Heart right ventricle (tissue), 16 donors: ENCODE data around the gene KBTBD4. TPM values are rescaled to one million over a fixed set of nuclear protein-coding genes. Genes with fewer than 3 reads are reported as not detected.

Experiments
- ATAC-seq, 8 donors: fragments of 200-7000 bp; cut with Tn5 transposase; one replicate each; pipeline ENCODE4 v1.9.1; 2020; ENCODE audit warnings: mild to moderate bottlenecking in 8 of 8, moderate library complexity in 8 of 8, moderate number of reproducible peaks in 1 of 8
- DNase-seq, 2 donors: peaks; one replicate each; pipeline ENCODE4 v3.0.0-alpha.2; 2020
- H3K27ac ChIP-seq, 10 donors: fragments of 200-600 bp; sonication (generic) in 2 of 10; one replicate each; pipeline versions ENCODE4 v1.5.0 to v1.8.0; 2020 to 2022; ENCODE audit warnings: mild to moderate bottlenecking in 3 of 10
- H3K27me3 ChIP-seq, 7 donors: fragments of 200-600 bp; one replicate each; pipeline ENCODE4 v1.8.0; 2021 to 2022; ENCODE audit warnings: mild to moderate bottlenecking in 2 of 7
- H3K36me3 ChIP-seq, 9 donors: fragments of 200-600 bp; sonication (generic) in 1 of 9; one replicate each; pipeline versions ENCODE4 v1.5.0 to v1.8.0; 2020 to 2022; ENCODE audit warnings: mild to moderate bottlenecking in 2 of 9
- H3K4me1 ChIP-seq, 9 donors: fragments of 200-600 bp; sonication (generic) in 1 of 9; one replicate each; pipeline versions ENCODE4 v1.5.0 to v1.8.0; 2020 to 2022; ENCODE audit warnings: mild to moderate bottlenecking in 4 of 9
- H3K4me3 ChIP-seq, 10 donors: fragments of 200-600 bp; sonication (generic) in 2 of 10; one replicate each; pipeline versions ENCODE4 v1.5.0 to v1.8.0; 2020 to 2022; ENCODE audit warnings: mild to moderate bottlenecking in 7 of 10, moderate library complexity in 2 of 10
- H3K9me3 ChIP-seq, 11 donors: fragments of 200-600 bp in 10 of 11; sonication (generic) in 2 of 11; one replicate each; pipeline versions ENCODE4 v1.5.0 to v1.8.0; 2013 to 2022; ENCODE audit warnings: mild to moderate bottlenecking in 2 of 11, control low read depth in 1 of 11, moderate library complexity in 1 of 11
- WGBS, 2 donors: extraction: QIAGEN DNeasy Blood & Tissue Kit; methylation state at CpG; one replicate each; pipeline ENCODE4 v1.1.7; 2013; ENCODE audit warnings: inconsistent platforms in 1 of 2; 5-methylcytosine and 5-hydroxymethylcytosine counted together
- intact Hi-C, 10 donors: fragments of 100-400 bp; cut with DNase I; formaldehyde crosslinking; loops; one replicate each; pipeline versions ENCODE4 v1.11.1 to v1.14.2; 2022
- polyA plus RNA-seq, 2 donors: library from polyadenylated mRNA; stranded (reverse); fragments of 200-250 nt; gene quantifications; one replicate each; pipeline ENCODE4 v1.2.3, GENCODE V29; 2013
- total RNA-seq, 10 donors: library from RNA; stranded (reverse); fragmentation: NEBNext Ultra II Directional in 3 of 10; extraction: Animal tissue kit (Norgen Biotek cat#: 25700) in 3 of 10; gene quantifications; one replicate each; pipeline versions ENCODE4 v1.2.1 to v1.2.4, GENCODE V29; 2021 to 2023
- TF ChIP-seq, protein P1 (sequence below), 9 donors: fragments of 200-600 bp; sonication (generic) in 2 of 9; IDR thresholded peaks; one replicate each; pipeline versions ENCODE4 v1.5.0 to v1.8.0; 2021 to 2022; ENCODE audit warnings: antibody characterized with exemption in 9 of 9, mild to moderate bottlenecking in 5 of 9, moderate library complexity in 1 of 9
- donor health status: Arrhythmogenic right ventricular cardiomyopathy.
- donor health status: ischemic (EF 13 %, LVEDD 7.1; RV severe dilation, severe dysfunction).
- donor health status: healthy with polysubstance abuse.
- donor health status: DM: no; HTN: yes; CAD: no.
- donor health status: DM: no; HTN: no; CAD: no.
- donor health status: ischemic (EF 25% LVEDD 6.9; RV normal size, moderate dysfunction).
- donor health status: ischemic (EF 25% LVEDD 5.7; RV mildly dilated, moderate dysfunction).
- donor health status: healthy.
- donor health status: DM: yes; HTN: yes; CAD: no.
- donor health status: Ischemic cardiomyopathy.
- donor health status: ischemic (EF 35%, LVEDD 5.7; RV mildly dilated, moderate dysfunction).
- donor health status: nonischemic (EF 11% LVEDD 7.7; RV severe dilation, severe dysfunction).
- donor health status: DM: yes; HTN: yes; CAD: no.
- donor health status: PGD.
- donor health status: ischemic (EF 29% LVEDD 5.4; RV normal size, mild dysfunction).
- donor health status: nonischemic (EF 23%, LVEDD 6.1; RV moderate dilation, normal function).

KBTBD4 gene
- total and polyA plus RNA-seq, 12 donors: 3.1 to 21.0 (median 16.0) TPM

DNA sequence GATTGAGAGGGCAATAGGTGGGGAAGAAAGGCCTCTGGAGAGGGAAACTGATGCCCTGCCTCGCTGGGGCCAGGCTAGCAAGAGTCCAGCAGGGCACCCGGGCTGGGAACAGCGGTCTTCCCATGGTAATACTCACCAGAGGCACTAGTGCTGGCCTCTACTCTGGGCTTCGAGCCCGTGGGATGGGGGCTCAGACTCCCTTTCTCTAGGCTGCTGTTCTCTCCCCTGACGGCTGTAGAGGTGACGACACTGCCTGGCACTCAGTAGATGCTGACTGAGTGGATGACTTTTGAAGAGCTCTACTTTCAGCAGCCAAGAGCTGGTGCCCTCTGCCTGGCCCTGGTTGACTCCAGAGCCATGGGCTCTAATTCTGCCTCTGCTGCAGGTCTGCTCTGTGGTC is 16.3 kb upstream of the KBTBD4 start:
- H3K4me3 ChIP-seq: no peak overlapping the region
- DNase-seq (peak; percentile 35 to 42), ATAC-seq (peak; percentile 72 to 94 (median 84))
- TF ChIP-seq, protein P1, sequence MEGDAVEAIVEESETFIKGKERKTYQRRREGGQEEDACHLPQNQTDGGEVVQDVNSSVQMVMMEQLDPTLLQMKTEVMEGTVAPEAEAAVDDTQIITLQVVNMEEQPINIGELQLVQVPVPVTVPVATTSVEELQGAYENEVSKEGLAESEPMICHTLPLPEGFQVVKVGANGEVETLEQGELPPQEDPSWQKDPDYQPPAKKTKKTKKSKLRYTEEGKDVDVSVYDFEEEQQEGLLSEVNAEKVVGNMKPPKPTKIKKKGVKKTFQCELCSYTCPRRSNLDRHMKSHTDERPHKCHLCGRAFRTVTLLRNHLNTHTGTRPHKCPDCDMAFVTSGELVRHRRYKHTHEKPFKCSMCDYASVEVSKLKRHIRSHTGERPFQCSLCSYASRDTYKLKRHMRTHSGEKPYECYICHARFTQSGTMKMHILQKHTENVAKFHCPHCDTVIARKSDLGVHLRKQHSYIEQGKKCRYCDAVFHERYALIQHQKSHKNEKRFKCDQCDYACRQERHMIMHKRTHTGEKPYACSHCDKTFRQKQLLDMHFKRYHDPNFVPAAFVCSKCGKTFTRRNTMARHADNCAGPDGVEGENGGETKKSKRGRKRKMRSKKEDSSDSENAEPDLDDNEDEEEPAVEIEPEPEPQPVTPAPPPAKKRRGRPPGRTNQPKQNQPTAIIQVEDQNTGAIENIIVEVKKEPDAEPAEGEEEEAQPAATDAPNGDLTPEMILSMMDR (IDR thresholded peaks at IDR 0.05): peak in 1 of 9 donors; percentile 5
- H3K27ac ChIP-seq: no peak overlapping the region
- no peaks in the 10 kb centered on the region for H3K36me3 ChIP-seq
- peaks cover 0 to 52% (median 42%) of the 10 kb centered on the region in 7 donors for H3K27me3 ChIP-seq
- peaks cover 2 to 23% (median 18%) of the 10 kb centered on the region in 9 donors for H3K4me1 ChIP-seq
- intact Hi-C loops: no loop called here
- H3K9me3 ChIP-seq: no peaks in the 10 kb centered on the region
- WGBS, 2 donors: 39 to 44% methylated on average over 7 of the region's 7 CpGs

DNA sequence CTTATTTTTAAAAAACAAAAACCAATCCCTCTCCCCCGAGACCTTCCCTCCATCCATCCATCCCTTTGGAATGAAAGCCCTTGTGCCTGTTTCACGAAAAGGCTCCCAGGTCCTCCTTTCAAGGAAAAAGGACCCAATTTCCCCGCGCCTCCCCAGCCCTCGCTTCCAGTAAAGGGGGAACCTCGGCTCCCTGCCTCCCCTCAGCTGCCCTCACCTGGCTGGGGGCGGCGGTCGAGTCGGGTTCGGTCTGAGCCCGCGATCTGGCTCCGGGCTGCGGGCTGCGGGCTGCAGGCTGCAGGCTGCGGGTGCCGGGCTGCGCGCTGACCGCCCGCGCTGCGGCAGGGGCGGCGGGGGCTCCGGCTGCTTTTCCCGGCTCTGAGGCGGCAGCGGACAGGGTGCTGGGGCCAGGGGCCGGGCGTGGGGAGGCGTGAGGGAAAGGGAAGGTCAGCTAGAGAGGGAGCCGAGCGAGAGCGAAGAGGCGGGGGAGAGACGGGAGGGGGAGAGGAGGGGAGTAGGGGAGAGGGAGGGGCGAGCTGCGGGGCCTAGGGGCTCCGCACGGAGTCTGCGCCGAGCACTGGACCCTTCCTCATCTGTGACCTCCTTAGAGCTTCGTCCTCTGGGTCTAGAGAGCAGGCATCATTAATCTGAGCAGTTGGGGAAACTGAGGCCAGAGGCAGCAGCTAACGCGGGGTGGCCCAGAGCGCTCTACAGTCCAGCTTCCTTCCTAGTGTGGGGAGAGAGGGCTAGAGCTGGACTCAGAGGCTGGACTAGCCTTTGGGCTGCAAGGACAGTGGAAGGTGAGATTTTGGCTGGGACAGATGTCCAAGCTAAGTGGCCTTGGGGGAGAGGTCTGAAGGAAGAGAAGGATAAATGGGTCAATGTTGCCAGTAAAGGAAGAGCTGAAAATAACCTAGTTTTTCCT is 15.4 kb upstream of the KBTBD4 start, which contains the start of gene C1QTNF4:
TSS of gene C1QTNF4 (minus strand) at position 478 of the 922 bp plus-strand sequence. CDS start 3,601 bp downstream, outside the sequence.
- no peaks in the 10 kb centered on the region for H3K36me3 ChIP-seq
- peaks cover 2 to 23% (median 18%) of the 10 kb centered on the region in 9 donors for H3K4me1 ChIP-seq
- no peaks in the 10 kb centered on the region for H3K9me3 ChIP-seq
- TF ChIP-seq, protein P1 (IDR thresholded peaks at IDR 0.05): no peak
- ATAC-seq (no peak), DNase-seq (no peak)
- H3K27ac ChIP-seq: no peak within 1 kb of the TSS
- WGBS, 2 donors: 3 to 4% methylated on average over 47 to 48 of the region's 48 CpGs
- intact Hi-C loops: no loop called here
- peaks cover 0 to 60% (median 50%) of the 10 kb centered on the region in 7 donors for H3K27me3 ChIP-seq
- peak within 1 kb of the TSS in 7 of 10 donors; percentile 15 to 34 (median 21) for H3K4me3 ChIP-seq

DNA sequence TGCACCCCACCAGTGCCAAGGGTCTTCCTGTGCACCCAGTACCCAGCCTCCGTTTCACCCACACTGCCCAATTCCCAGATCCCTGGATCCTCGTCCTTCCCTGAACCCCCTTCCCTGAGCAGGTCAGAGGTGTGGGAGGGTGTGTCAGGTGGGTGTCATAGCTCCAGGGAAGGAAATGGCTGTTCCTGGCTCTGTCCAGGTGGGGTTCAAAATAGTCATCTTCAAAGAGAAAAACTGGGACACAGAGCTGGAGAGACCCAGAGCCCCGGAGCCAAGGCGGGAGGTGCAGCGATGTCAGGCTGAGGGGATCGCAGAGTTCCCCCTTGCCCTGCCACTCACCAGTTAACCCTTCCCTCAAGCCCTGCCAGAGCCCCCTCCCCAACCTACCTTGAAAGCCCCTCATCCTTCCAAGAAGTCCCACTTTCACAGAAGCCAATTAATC is 14.7 kb upstream of the KBTBD4 start:
- DNase-seq (no peak), ATAC-seq (no peak)
- Histone ChIP-seq H3K36me3 (no peaks in the 10 kb centered on the region), H3K9me3 (no peaks in the 10 kb centered on the region), H3K4me1 (peaks cover 2 to 26% (median 18%) of the 10 kb centered on the region in 9 donors), H3K27me3 (peaks cover 0 to 62% (median 50%) of the 10 kb centered on the region in 7 donors), H3K27ac (no peak overlapping the region), H3K4me3 (peak overlapping the region in 2 of 10 donors; percentile 16 to 34)
- TF ChIP-seq, protein P1 (IDR thresholded peaks at IDR 0.05): no peak
- intact Hi-C loops: no loop called here
- 11 to 14% methylated on average over 6 of the region's 6 CpGs for WGBS, 2 donors

DNA sequence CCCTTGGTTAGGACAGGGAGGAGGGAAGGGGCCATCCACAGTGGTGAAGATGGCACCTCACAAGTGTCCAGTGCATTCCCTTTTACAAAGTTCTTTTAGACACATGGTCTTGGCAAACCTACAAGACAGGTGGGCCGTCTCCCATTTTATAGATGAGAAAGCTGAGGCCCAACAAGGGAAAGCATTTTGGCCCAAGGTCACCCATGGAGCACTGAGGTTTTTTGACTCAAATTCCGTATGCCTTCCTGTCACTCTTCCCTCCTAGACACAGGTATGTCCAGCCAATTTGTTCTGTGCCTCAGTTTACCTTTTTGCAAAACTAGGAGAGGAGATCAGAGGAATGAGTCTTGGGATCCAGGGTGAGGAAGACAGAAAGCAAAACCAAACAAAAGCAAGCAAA is 14.2 kb upstream of the KBTBD4 start:
- TF ChIP-seq, protein P1 (IDR thresholded peaks at IDR 0.05): no peak
- Histone ChIP-seq H3K36me3 (no peaks in the 10 kb centered on the region), H3K4me3 (no peak overlapping the region), H3K27me3 (peaks cover 0 to 62% (median 50%) of the 10 kb centered on the region in 7 donors), H3K4me1 (peaks cover 2 to 26% (median 18%) of the 10 kb centered on the region in 9 donors), H3K9me3 (no peaks in the 10 kb centered on the region), H3K27ac (no peak overlapping the region)
- DNase-seq (no peak), ATAC-seq (no peak)
- 82 to 90% methylated on average over 2 of the region's 2 CpGs for WGBS, 2 donors
- intact Hi-C loops: no loop called here
